Measurements from ENCODE around the gene DTX1.

DNA sequence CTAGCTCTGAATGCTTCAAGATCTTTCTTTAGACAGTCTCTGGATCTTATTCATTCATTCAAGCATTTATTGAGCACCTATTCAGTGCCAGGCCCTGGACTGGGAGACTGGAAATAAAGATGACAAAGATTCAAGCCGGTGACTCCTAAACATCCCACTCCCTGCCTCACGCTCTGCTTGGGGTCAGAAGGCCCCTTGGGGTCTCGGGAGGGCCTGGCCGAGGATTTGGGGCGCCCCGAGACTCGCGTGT, 224 bp upstream of the DTX1 start:
- no peak for TF ChIP-seq CTCF (conservative IDR thresholded peaks at IDR 0.05; ENCODE audit: low read depth, low read length)
- TF ChIP-seq EZH2 (IDR thresholded peaks at IDR 0.05; ENCODE audit: borderline replicate concordance, low read depth, low read length, poor library complexity, severe bottlenecking), result no peak
